C4-2B (cell line): ENCODE results near the gene SYT7.

Source experiments
- CTCF ChIP-seq: fragments of 450-650 bp; conservative IDR thresholded peaks from 2 replicates; pipeline ENCODE4 v1.5.1; 2017; ENCODE audit warnings: mild to moderate bottlenecking
- ZFX ChIP-seq: fragments of 450-650 bp; IDR thresholded peaks from 2 replicates; pipeline ENCODE4 v1.6.1; 2017

GRCh38 chr11:61533401-61533800 is 47.5 kb downstream of the SYT7 start:
- no peak for TF ChIP-seq CTCF
- no peak for TF ChIP-seq ZFX
